DOHH2 (cell line): ENCODE measurements around the gene USP17L28.
"Not testable (repeated sequence)": the region's sequence is repeated elsewhere in the genome, so short reads cannot be mapped to it uniquely, and the experiment has no call there.

Experiments used
- CTCF ChIP-seq: fragments of 200-600 bp; sonication (generic); IDR thresholded peaks from one replicate; pipeline ENCODE4 v1.5.1; 2014; ENCODE audit warnings: antibody characterized with exemption, mild to moderate bottlenecking, low read depth, low read length; ENCODE audit not compliant: poor library complexity, severe bottlenecking
- EZH2phosphoT487 ChIP-seq: fragments of 200-600 bp; sonication (generic); IDR thresholded peaks from 2 replicates; pipeline ENCODE4 v1.6.1; 2017; ENCODE audit warnings: borderline replicate concordance, mild to moderate bottlenecking, antibody characterized with exemption, low read length, moderate library complexity, mixed read lengths

DNA sequence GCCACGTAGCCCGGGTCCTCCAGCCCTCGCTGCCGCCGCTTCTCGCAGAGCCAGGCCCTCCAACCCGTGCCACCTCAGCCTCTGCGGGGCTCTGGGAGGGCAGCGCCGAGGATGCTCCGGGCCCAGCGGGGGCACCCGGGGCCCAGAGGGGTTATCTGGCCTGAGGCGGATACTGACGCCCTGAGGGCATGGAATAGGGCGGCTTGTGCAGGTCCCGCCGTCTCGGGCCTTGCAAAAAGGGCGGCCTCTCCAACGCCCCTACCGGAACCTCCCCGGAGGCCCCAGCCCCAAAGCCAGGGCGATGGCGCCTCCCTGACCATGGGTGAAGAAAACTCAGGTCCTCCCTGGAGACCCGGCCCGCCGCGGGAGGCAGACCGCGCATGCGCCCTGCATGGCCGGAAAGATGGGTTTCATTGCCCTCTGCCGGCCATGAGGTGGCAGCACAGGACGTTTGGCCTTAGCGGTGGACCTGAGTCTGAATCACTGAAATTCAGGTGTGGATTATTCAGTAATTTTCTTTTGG lies 32.4 kb downstream of the USP17L28 start:
- TF ChIP-seq CTCF, result peak; percentile 43
- not testable (repeated sequence) for TF ChIP-seq EZH2phosphoT487
